HG02623 (cell line): Measurements from ENCODE around the gene CX3CL1.
"Not testable (repeated sequence)": the region's sequence is repeated elsewhere in the genome, so short reads cannot be mapped to it uniquely, and the experiment has no call there.

Source experiments
- ATAC-seq: cut with Tn5 transposase; IDR thresholded peaks from one replicate; pipeline ENCODE4 v1.9.1; 2021; ENCODE audit warnings: moderate library complexity; ENCODE audit not compliant: unreplicated experiment

CX3CL1 gene

DNA sequence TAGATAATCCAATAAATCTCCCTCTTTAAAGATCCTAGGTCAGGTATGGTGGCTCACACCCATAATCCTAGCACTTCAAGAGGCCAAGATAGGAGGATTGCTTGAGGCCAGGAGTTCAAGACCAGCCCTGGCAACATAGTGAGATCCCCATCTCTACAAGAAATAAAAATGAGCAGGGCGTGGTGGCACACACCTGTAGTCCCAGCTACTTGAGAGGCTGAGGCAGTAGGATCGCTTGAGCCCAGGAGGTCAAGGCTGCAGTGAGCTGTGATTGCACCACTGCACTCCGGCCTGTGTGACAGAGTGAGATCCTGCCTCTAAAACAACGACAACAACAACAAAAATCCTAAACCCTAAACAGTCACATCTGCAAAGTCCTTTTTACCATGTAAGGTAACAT is 15.7 kb upstream of the CX3CL1 start:
- ATAC-seq: no peak

DNA sequence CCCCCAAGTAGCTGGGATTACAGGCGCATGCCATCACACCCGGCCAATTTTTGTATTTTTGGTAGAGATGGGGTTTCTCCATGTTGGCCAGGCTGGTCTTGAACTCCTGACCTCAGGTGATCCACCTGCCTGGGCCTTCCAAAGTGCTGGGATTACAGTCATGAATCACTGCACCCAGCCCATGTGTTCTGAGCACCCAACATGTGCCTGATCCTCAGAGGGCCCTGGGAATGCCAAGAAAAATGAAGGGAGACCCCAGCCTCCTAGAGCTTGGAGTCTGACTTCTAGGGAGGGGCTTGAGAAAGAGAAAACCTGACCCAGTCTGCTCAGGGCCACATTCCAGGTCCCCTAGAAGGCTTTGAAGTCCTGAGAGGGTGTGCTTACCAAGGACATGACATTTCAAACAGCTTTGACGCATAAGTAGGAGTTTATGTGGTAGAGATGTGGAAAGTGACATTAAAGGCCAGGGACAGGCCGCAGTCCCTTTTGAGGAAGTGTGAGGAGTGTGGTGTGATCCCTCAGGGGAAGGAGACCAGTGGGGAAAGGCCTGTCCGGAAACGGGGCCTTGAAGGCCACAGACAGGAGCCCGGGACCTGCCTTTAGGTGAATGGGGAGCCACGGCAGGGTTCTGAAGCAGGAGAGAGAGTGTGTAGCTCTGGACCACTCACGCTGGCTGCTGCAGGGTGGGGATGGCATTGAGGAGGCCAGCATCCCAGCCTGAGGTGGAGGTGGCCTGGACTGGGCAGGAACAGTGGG is 14.8 kb upstream of the CX3CL1 start:
- no peak for ATAC-seq

DNA sequence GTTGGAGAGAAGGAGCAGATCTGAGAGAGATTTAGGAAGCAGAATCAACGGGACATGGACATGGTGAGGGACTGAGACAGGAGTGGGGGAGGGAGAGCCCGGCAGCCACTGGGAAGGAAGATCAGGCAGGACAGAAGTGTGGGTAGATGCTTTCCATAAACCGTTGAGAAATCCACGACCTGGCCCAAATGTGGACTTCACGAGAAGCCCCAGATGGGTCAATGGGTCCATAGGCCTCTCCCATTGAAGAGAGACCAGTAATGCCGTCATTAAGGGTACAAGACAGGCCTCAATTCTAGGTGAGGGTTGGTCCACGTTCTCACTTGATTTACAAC is 14.2 kb upstream of the CX3CL1 start:
- ATAC-seq: no peak

DNA sequence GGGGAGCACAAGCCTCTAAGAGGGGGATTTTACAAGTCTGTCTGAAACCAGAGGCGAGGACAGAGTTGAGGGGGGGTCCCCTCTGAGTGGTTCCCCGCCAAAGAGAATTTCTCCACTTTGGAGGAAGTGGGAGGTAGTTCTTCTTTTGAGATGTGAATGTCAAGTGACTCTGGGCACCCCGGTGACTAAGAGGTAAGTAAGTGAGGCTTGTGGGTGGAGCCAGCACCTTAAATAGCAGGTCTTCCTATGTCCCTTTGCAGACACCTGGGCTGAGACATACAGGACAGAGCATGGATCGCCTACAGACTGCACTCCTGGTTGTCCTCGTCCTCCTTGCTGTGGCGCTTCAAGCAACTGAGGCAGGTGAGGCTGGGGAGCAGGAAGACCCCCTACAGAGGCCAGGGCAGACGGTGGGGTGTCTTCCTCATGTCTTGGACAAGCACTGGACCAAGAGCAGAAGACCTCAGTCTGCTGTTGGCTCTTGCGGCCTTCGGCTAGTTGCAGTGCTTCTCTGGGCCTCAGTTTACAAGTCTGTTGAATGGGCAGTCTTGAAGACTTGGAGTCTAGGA is 13.7 kb upstream of the CX3CL1 start, which contains the start of gene CCL22:
CCL22 (plus strand) TSS at position 257 of the 569 bp plus-strand sequence; CDS start at position 291, 34 bp downstream.
- ATAC-seq: peak; percentile 45

DNA sequence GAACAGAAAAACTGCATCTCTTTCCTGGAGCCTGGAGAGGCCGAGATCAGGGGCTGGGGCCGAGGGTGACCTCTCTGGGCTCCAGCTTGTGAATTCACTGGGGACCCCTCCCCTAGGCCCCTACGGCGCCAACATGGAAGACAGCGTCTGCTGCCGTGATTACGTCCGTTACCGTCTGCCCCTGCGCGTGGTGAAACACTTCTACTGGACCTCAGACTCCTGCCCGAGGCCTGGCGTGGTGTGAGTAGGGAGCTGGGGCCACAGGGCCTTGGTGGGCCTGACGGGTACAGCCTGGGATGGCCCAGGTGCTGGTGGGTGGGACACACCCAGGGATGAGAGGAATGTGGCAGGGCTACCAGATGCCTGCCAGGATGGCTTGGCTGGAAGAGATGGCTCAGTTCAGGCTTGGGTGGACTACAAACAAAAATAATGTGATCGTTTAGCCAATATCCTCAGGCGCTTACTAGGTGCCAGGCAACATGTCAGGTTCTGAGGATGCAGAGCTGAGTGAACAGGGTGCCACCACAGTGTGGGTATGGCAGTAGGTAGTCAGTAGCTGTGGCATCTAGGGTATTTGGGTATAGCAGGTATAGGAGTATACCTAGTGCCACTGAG is 11.9 kb upstream of the CX3CL1 start:
- ATAC-seq: no peak

DNA sequence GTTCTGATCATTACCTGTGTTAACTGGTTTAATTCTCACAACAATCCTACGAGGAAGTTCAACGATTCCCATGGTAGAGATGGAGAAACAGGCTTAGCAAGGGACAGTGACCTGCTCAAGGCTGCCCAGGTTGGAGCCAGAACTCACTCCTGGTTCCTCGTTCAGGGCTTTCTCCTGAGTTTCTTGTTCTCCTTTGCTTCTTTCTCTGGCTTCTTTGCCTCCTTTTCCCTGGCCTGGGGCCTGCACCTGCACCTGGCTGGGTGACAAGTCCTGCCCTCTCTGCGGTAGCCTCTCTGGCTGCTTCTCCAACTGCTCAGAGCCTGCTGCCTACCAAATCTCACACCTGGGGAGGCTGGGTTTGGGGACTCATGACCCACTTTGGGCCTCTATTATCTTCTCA is 10.9 kb upstream of the CX3CL1 start:
- no peak for ATAC-seq

DNA sequence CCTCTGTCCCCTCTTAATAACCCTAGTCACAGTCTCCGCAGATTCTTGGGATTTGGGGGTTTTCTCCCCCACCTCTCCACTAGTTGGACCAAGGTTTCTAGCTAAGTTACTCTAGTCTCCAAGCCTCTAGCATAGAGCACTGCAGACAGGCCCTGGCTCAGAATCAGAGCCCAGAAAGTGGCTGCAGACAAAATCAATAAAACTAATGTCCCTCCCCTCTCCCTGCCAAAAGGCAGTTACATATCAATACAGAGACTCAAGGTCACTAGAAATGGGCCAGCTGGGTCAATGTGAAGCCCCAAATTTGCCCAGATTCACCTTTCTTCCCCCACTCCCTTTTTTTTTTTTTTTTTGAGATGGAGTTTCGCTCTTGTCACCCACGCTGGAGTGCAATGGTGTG is 8.1 kb upstream of the CX3CL1 start:
- ATAC-seq: no peak

DNA sequence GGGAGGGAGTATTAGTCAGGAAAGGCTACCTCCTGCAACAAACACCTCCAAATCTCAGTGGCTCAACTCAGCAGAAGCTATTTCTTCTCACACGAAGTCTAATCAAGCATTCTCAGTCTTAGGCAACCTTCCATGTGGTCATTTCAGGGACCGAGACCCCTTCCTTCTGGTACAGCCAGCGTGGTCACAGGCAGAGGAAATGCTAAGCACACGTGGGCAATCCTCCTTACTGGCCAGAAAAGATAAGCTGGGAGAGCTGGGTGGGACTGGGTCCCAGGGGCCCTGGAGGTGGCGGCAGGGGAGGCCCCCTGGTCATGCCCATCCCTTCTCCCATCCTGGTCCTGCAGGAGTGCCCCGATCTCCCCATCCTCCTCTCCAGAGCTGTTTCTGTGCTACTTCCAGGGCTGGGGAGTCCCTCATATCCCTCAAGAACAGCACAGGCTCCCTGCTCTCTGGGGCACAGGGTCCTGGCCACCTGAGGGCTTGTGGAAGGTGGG is 5.7 kb upstream of the CX3CL1 start:
- ATAC-seq: no peak

DNA sequence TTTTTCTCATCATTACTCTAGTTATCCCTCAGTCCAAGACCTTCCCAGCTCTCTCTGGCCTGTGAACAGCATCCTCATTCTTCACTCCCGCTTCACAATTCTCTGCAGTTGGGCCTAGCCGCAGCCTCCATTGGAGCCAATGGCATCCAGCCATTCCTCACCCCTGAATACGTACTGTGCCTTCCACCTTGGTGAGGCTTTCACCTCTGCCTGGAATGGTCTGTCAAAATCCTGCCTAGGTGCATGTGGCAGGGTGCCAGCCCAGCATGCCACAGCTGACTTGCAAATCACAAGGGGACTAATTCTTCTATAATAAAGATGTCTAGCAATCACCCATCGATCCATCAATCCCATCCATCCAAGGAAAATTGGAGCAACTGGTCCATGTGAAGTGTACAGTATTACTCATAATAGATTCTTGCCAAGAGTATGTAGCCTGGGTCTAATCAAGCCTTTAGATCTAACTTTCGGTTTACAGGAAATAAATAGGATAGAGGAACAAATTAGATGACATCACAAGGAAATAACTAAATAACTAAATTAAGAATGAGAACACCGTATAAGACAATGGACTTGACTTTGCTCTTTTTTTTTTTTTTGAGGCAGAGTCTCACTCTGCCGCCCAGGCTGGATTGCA is 5.1 kb upstream of the CX3CL1 start:
- no peak for ATAC-seq

DNA sequence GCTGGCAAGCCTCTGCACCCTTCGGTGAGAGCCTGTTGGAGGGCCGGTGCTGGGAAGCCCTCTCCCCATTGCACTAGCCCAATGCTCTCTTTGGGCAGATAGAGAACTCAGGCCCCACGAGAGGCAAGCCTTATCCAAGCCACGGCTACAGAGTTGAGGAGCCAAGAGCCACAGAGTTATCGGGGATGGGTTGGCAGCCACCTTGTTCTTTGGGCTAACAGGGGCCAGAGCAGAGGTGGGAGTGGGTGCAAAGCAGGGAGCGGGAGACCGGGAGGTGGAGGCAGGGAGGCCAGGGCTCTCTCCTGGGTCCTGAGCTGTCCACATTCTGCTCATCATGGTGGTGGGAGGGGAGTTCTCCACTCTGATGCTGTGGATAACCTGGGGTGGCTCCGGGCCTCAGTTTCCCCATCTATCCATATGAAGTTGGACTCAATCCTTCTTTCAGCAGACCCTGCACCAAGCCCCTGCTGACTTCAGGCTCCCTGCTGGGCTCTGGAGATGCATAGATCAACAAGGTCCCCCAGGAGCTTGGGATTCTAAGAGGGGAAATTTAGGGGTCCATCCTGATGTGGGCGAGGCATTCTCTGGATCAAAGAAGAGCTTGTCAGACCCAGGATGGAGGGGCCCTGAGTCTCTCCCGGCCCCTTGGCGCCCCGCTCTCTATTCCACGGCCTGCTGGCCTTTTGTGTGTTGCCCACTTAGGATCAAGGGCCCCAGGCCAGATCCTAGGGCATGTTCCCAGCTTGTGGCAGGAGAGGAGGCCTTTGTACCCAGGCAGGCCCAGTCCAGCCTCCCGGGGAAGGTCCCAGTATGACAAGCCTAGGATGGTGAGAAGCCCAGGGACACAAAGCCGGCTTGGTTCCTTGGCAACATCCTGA is 557 bp upstream of the CX3CL1 start:
- no peak for ATAC-seq

DNA sequence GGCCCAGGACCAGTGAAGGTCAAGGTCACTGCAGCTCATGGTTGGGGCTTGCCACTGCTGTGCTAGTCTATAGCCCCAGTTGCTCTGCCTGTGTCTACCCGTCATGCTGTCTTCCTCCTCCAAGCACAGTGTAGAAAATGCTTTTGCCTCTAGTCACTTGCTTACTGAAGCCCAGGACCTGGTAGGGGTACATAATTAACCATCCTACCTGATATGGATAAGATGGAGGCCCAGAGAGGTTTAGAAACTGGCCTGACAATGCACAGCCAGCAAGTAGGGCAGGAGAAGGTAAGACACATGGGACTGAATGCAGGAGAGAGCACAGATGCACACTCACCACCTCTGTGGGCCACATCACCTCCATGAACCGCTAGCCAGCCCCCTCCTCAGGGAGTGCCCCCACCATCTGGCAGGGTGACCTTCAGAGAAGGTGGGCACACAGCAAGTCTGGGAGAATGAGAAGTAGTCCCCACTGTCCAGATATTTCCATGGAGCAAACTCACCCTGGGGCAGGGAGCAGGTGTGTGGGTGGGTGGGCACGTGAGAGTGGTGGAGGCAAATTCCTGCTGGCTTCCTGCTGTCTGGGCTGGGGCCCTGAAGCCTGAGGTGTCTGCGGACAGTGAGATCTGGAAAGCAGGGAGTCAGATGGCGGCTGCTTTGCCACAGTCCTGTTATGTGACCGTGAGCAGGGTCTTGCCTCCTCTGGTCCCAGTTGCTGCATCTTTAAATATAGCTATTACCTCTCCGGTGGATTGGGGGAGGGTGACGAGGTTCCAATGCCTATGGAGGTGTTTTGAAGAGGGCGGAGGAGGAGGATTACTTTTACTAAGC is 1.0 kb downstream of the CX3CL1 start:
- no peak for ATAC-seq

DNA sequence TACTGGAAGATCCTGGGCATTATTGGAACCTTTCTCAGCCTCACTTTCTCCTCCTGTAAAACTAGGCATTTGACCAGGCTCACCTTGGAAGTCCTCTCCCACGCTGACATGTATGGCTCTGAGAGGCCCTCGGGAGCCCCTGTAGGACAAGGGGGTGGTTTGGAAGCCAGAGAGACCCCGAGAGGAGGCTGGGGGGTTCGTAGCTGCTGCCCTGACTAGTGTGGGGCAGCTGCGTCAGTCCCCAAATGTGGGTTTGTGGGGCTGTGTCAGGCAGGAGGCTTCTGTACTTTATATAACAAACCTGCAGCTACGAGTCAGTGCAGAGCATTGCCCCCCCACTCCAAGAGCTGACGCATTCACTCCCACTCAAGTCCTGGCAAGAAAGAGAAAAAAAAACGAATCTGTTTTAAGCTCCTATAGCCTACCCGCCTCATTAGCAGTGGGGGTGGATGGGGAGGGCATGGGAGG is 1.8 kb downstream of the CX3CL1 start:
- ATAC-seq: no peak

DNA sequence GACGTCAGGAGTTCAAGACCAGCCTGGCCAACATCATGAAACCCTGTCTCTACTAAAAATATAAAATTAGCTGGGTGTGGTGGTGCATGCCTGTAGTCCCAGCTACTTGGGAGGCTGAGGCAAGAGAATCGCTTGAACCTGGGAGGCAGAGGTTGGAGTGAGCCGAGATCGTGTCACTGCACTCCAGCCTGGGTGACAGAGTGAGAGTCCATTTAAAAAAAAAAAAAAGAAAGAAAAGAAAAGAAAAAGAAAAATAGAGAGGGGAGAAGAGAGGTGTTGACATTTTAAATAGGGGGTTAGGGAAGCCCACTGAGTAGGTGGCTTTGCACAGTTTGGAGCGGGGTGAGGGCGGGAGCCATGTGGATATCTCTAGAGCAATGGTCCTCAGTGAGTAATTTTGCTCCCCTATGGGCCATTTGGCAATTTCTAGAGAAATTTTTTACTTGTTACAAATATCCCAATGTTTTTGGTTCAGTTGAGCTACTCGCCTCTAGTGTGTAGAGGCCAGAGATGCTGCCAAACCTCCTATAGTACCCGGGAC is 2.7 kb downstream of the CX3CL1 start:
- ATAC-seq: not testable (repeated sequence)

DNA sequence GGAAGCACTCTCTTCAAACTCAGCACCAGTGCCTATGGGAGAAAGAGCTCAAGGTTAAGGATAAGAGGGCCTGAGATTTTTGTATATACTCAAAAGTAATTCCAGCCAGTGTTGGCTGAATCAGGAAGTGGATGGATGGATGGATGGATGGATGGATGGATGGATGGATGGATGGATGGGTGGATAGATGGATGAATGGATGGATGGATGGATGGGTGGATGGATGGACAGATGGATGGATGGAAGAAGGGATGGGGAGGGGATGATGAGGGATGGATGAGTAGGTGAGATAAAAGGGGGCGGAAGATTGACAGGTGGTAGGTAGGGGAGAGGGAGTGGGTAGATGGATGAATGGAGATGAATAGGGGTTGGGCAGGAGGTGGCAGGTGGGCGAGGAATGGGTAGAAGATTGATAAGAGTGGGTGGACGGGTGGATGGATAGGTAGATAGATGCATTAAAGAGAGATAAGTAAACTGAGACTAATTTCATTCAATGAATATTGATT is 4.1 kb downstream of the CX3CL1 start:
- no peak for ATAC-seq

DNA sequence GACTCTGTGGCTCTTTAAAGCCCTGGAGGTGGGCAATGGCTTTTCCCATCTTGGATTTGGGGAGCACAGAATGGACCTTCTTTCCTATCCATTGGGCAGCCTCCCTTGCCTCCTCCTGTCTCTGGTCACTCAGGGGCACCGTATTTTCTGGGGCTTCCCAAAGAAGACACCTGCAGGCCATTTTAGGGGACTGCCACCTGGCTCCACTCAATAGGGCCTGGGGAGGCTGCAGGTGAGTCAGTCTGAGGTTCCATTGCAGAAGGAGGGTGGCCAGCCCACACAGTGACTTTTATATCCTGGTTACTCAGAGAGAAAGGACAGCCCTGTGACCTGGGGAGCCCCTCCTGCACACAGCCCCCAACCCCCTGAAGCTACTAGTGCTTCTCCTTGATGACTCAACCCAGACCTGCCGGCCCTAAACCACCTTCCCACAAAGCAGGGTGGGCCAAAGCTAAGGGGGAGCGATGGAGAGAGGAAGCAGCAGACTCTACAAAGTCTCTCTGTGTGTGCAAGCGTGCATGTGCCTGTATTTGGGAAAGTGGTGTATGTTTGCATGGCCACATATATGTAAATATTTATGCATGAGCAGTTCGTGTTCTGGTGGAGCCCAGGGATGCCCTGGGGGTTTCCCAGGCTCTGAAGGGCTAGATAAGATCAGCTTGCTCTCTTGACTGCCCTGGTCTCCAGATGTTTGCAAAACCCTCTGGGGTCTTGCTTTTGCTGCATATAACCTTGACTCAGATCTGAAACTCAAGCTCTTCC is 5.0 kb downstream of the CX3CL1 start:
- peak; percentile 65 for ATAC-seq

DNA sequence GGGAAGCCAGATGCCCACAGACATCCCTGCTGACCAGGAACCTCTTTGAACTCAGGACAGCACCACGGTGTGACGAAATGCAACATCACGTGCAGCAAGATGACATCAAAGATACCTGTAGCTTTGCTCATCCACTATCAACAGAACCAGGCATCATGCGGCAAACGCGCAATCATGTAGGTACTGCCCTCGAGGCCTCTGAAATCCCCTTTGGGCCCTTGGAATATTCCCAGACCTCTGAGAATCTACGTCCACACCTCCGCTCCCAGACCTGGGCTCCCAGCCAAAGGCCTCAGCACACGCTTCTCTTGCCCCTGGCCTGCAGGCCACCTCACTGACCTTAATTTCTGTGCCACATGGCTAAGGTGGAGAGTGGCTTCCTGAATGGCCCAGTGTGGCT is 7.3 kb downstream of the CX3CL1 start:
- no peak for ATAC-seq

DNA sequence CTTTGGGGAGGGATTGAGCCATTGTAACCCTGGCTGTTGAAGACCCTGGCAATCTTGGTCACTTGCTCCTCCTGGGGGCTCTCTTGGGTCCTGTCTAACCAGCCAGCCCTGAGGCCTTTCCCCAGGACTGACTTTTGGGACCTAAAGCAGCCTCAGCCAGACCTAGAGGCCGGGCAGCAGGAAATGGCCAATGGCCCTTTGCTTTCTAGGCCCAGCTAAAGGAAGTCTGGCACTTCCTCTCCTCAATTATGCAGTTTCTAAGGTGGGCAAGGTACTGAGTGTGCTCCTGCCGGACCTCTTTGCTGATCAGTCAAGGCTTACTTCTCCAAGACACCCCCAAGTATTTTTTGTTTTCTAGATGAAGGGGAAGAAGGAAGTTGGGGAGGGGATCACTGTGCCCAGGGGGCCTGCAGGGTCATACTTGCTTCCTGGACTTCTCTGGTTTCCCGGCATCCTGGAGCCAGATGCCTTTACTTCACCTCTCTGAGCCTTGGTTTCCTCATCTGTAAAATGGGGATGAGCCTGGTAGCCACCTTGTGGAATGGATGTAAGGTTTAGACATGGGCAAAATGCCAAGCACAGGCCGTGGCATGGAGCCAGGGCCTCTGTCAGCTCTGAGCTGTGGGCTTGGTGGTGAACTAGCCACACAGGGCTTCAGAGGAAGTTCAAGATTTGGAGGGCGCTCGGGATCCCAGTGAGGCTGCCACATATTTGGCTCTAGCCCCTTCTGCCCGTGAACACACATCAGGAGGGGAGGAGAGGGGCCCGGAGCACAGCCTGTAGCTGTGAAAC is 8.6 kb downstream of the CX3CL1 start:
- ATAC-seq: no peak
